Measurements from ENCODE around the gene FGD2. TPM values are rescaled to one million over a fixed set of nuclear protein-coding genes. Genes with fewer than 3 reads are reported as not detected.
A peak's percentile ranks its signal among the peaks of the same experiment; 100 is the strongest.

Gene FGD2
- 32.0 TPM for total RNA-seq

- no peak for DNase-seq (ENCODE audit: low spot score)
Measured at GRCh38 chr6:37005061-37005810, at the start of gene FGD2. Gene FGD2, plus strand, starts transcription at chr6:37005655. Its CDS starts 163 bp downstream, at chr6:37005818.

- no peak for DNase-seq (ENCODE audit: low spot score)
Measured at GRCh38 chr6:36955671-36956445, 49.6 kb upstream of the FGD2 start.

- no peak for DNase-seq (ENCODE audit: low spot score)
Measured at GRCh38 chr6:36956446-36956820, 49.0 kb upstream of the FGD2 start.

- DNase-seq (ENCODE audit: low spot score) = no peak
Measured at GRCh38 chr6:36957773-36958271, 47.6 kb upstream of the FGD2 start.

- DNase-seq (ENCODE audit: low spot score) = no peak
Measured at GRCh38 chr6:36958775-36959554, 46.5 kb upstream of the FGD2 start.

GRCh38 chr6:36959555-36960250 is 45.8 kb upstream of the FGD2 start:
- DNase-seq (ENCODE audit: low spot score) = no peak

GRCh38 chr6:36961441-36962435 is 43.7 kb upstream of the FGD2 start:
- DNase-seq (ENCODE audit: low spot score) = no peak

- DNase-seq (ENCODE audit: low spot score) = peak; percentile 74
Measured at GRCh38 chr6:36962874-36963273, 42.6 kb upstream of the FGD2 start.

- no peak for DNase-seq (ENCODE audit: low spot score)
Measured at GRCh38 chr6:36963451-36964290, 41.8 kb upstream of the FGD2 start.

GRCh38 chr6:36964349-36964748 is 41.1 kb upstream of the FGD2 start:
- no peak for DNase-seq (ENCODE audit: low spot score)

GRCh38 chr6:36964908-36965307 is 40.5 kb upstream of the FGD2 start:
- no peak for DNase-seq (ENCODE audit: low spot score)

- no peak for DNase-seq (ENCODE audit: low spot score)
Measured at GRCh38 chr6:36967301-36967700, 38.2 kb upstream of the FGD2 start.

GRCh38 chr6:36967757-36968156 is 37.7 kb upstream of the FGD2 start:
- no peak for DNase-seq (ENCODE audit: low spot score)

- DNase-seq (ENCODE audit: low spot score) = no peak
Measured at GRCh38 chr6:36968266-36968977, 37.0 kb upstream of the FGD2 start.

- no peak for DNase-seq (ENCODE audit: low spot score)
Measured at GRCh38 chr6:36969240-36969691, 36.2 kb upstream of the FGD2 start.

- DNase-seq (ENCODE audit: low spot score) = no peak
Measured at GRCh38 chr6:36969988-36970891, 35.2 kb upstream of the FGD2 start.

All from ureter (tissue), 1 donor.